HG02610 (cell line): ENCODE data around the gene ZNF423.

ENCODE experiments used
- ATAC-seq: cut with Tn5 transposase; IDR thresholded peaks from one replicate; pipeline ENCODE4 v1.9.1; 2021; ENCODE audit warnings: mild to moderate bottlenecking, moderate library complexity; ENCODE audit not compliant: unreplicated experiment

The ZNF423 gene

GRCh38 chr16:49467540-49468372 is 388.2 kb downstream of the ZNF423 start:
- no peak for ATAC-seq

GRCh38 chr16:49466881-49467280 is 389.0 kb downstream of the ZNF423 start:
- ATAC-seq, result no peak

- ATAC-seq, result no peak
Measured at GRCh38 chr16:49466529-49466831, 389.4 kb downstream of the ZNF423 start.

GRCh38 chr16:49465661-49466528 is 390.0 kb downstream of the ZNF423 start:
- no peak for ATAC-seq

- ATAC-seq, result no peak
Measured at GRCh38 chr16:49464877-49465504, 390.9 kb downstream of the ZNF423 start.

GRCh38 chr16:49464093-49464492 is 391.8 kb downstream of the ZNF423 start:
- no peak for ATAC-seq

- peak; percentile 93 for ATAC-seq
Measured at GRCh38 chr16:49463529-49463928, 392.4 kb downstream of the ZNF423 start.

GRCh38 chr16:49462989-49463371 is 392.9 kb downstream of the ZNF423 start:
- no peak for ATAC-seq

- no peak for ATAC-seq
Measured at GRCh38 chr16:49462362-49462988, 393.4 kb downstream of the ZNF423 start.

- ATAC-seq, result no peak
Measured at GRCh38 chr16:49461517-49461951, 394.4 kb downstream of the ZNF423 start.

- ATAC-seq, result no peak
Measured at GRCh38 chr16:49460786-49461470, 395.0 kb downstream of the ZNF423 start.

GRCh38 chr16:49459953-49460735 is 395.8 kb downstream of the ZNF423 start:
- no peak for ATAC-seq

- ATAC-seq, result no peak
Measured at GRCh38 chr16:49458656-49459445, 397.1 kb downstream of the ZNF423 start.

GRCh38 chr16:49458243-49458642 is 397.7 kb downstream of the ZNF423 start:
- no peak for ATAC-seq

GRCh38 chr16:49457196-49457595 is 398.7 kb downstream of the ZNF423 start:
- no peak for ATAC-seq

- no peak for ATAC-seq
Measured at GRCh38 chr16:49456763-49457162, 399.1 kb downstream of the ZNF423 start.

GRCh38 chr16:49455991-49456745 is 399.7 kb downstream of the ZNF423 start:
- ATAC-seq, result no peak
